Measurements from ENCODE around the gene PCIF1. TPM values are rescaled to one million over a fixed set of nuclear protein-coding genes. Genes with fewer than 3 reads are reported as not detected.

PCIF1 gene
- total RNA-seq, 1 experiment from 2014 or later = 18.4 TPM

GRCh38 chr20:45948261-45948733, 13.8 kb downstream of the PCIF1 start:
- DNase-seq (no peak), ATAC-seq (peak; percentile 7; the same call in 1 of the 2 replicates)
- no peaks in the 10 kb centered on the region for H4K20me1 ChIP-seq (ENCODE audit: low read length)
- H3K27ac ChIP-seq (ENCODE audit: low read length) = no peak overlapping the region
- no peaks in the 10 kb centered on the region for H3K4me1 ChIP-seq (ENCODE audit: insufficient read depth, low read length)
- ChIA-PET POLR2A (ENCODE audit: unreplicated experiment) (no interaction called here), CTCF (interaction anchor here (0.5 kb wide), 1 partner anchor 13 kb away, joined by 4 read pairs; no protein-coding TSS in a partner anchor)
- no peak overlapping the region for H3K9ac ChIP-seq (ENCODE audit: low read length)
- no peak for TF ChIP-seq CTCF (conservative IDR thresholded peaks at IDR 0.05; ENCODE audit: low read depth, low read length)
- no peak for TF ChIP-seq EZH2phosphoT487 (IDR thresholded peaks at IDR 0.05; ENCODE audit: borderline replicate concordance, low read length)
- TF ChIP-seq EZH2 (IDR thresholded peaks at IDR 0.05; ENCODE audit: low read length, unreplicated experiment) = no peak
- H3F3A ChIP-seq (ENCODE audit: low read length, unreplicated experiment) = no peaks in the 10 kb centered on the region
- H3K9me3 ChIP-seq (ENCODE audit: low read length) = no peaks in the 10 kb centered on the region
- H3K27me3 ChIP-seq (ENCODE audit: low read length) = no peaks in the 10 kb centered on the region
- intact Hi-C loops (cut with micrococcal nuclease) = no loop called here
- BruUV-seq (replicated peaks) = no TSS peak
- H3K36me3 ChIP-seq (ENCODE audit: low read depth, low read length) = peaks cover 56% of the 10 kb centered on the region
- no peak overlapping the region for H3K4me2 ChIP-seq (ENCODE audit: low read length)
- H3K79me2 ChIP-seq (ENCODE audit: low read length) = no peaks in the 10 kb centered on the region
- H3K4me3 ChIP-seq (ENCODE audit: low read length) = no peak overlapping the region
- no peak overlapping the region for H2AFZ ChIP-seq (ENCODE audit: low read length)
- H3K9me2 ChIP-seq (replicated peaks; ENCODE audit: low read length) = no peaks in the 10 kb centered on the region

- intact Hi-C loops (cut with micrococcal nuclease) = no loop called here
- Histone ChIP-seq H3K4me3 (ENCODE audit: low read length) (no peak overlapping the region), H4K20me1 (ENCODE audit: low read length) (no peaks in the 10 kb centered on the region), H3F3A (ENCODE audit: low read length, unreplicated experiment) (no peaks in the 10 kb centered on the region), H3K27me3 (ENCODE audit: low read length) (no peaks in the 10 kb centered on the region), H3K9ac (ENCODE audit: low read length) (no peak overlapping the region), H2AFZ (ENCODE audit: low read length) (no peak overlapping the region), H3K79me2 (ENCODE audit: low read length) (no peaks in the 10 kb centered on the region), H3K9me2 (replicated peaks; ENCODE audit: low read length) (no peaks in the 10 kb centered on the region), H3K9me3 (ENCODE audit: low read length) (no peaks in the 10 kb centered on the region), H3K4me2 (ENCODE audit: low read length) (no peak overlapping the region), H3K4me1 (ENCODE audit: insufficient read depth, low read length) (no peaks in the 10 kb centered on the region), H3K36me3 (ENCODE audit: low read depth, low read length) (peaks cover 56% of the 10 kb centered on the region), H3K27ac (ENCODE audit: low read length) (no peak overlapping the region)
- ChIA-PET POLR2A (ENCODE audit: unreplicated experiment) (interaction anchor here (0.6 kb wide), 1 partner anchor 38 kb away, joined by 20 read pairs; no protein-coding TSS in a partner anchor), CTCF (interaction anchor here (0.5 kb wide), 1 partner anchor 14 kb away, joined by 4 read pairs; no protein-coding TSS in a partner anchor)
- DNase-seq (no peak), ATAC-seq (0 out of 2 replicates have a peak, but pooled peaks have one; percentile 1)
- BruUV-seq (replicated peaks) = TSS peak; percentile 14
- TF ChIP-seq EZH2phosphoT487 (IDR thresholded peaks at IDR 0.05; ENCODE audit: borderline replicate concordance, low read length) (no peak), CTCF (conservative IDR thresholded peaks at IDR 0.05; ENCODE audit: low read depth, low read length) (no peak), EZH2 (IDR thresholded peaks at IDR 0.05; ENCODE audit: low read length, unreplicated experiment) (no peak)
These were observed 14.5 kb downstream of the PCIF1 start for GRCh38 chr20:45948742-45949541.

Data from PC-3 (cell line).